Fibroblast of mammary gland (primary cell): Measurements from ENCODE around the gene RASGEF1B.

ENCODE experiments used
- DNase-seq: peaks from one replicate; pipeline ENCODE4 v3.0.0-alpha.2; 2010; ENCODE audit warnings: low read depth
- H3K4me3 ChIP-seq: 2 replicates; pipeline ENCODE4 v1.5.1; 2011; ENCODE audit warnings: low read depth, mild to moderate bottlenecking, low read length, moderate library complexity; ENCODE audit not compliant: control insufficient read depth
- TF ChIP-seq, protein P1 (sequence below): conservative IDR thresholded peaks from 2 replicates; pipeline ENCODE4 v1.5.1; 2011; ENCODE audit warnings: low read depth, low read length, inconsistent platforms; ENCODE audit not compliant: control insufficient read depth, insufficient read depth

RASGEF1B gene

DNA sequence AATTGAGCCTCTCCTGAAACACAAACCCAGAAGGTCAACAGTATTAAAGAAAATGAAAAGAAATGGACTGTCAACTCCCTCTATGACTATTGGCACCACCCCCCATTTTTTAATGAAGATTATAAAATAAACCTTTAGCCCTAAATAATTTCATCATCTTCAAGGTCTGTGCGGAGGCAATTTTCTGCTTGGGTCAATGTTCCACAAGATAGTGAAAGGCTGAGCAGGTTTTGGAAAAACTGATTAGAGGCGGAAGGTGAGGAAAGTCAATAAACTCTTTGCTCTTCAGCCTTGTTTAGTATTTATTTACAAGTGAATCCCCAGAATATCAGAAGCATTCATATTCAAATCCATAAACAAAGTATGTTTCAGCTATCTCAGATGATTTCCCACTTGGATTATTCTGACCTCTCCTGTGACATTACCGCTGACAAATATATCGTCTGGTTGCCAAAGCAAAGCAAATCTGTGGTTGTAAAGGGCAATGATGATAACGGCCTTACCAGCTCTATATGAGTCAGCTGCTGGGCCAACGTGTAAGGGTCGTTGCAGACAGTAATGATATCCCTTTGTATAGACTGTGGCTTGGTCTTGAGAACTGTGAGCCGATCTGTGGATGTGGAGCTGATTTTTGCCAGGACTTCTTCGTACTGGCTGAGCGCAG is 24.0 kb downstream of the RASGEF1B start:
- no peak overlapping the region for H3K4me3 ChIP-seq
- TF ChIP-seq, protein P1, sequence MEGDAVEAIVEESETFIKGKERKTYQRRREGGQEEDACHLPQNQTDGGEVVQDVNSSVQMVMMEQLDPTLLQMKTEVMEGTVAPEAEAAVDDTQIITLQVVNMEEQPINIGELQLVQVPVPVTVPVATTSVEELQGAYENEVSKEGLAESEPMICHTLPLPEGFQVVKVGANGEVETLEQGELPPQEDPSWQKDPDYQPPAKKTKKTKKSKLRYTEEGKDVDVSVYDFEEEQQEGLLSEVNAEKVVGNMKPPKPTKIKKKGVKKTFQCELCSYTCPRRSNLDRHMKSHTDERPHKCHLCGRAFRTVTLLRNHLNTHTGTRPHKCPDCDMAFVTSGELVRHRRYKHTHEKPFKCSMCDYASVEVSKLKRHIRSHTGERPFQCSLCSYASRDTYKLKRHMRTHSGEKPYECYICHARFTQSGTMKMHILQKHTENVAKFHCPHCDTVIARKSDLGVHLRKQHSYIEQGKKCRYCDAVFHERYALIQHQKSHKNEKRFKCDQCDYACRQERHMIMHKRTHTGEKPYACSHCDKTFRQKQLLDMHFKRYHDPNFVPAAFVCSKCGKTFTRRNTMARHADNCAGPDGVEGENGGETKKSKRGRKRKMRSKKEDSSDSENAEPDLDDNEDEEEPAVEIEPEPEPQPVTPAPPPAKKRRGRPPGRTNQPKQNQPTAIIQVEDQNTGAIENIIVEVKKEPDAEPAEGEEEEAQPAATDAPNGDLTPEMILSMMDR, result no peak
- DNase-seq, result no peak

GRCh38 chr4:81446634-81447033 is 25.1 kb downstream of the RASGEF1B start:
- TF ChIP-seq, protein P1, result no peak
- no peak for DNase-seq
- no peak overlapping the region for H3K4me3 ChIP-seq

GRCh38 chr4:81445196-81445595 is 26.5 kb downstream of the RASGEF1B start:
- H3K4me3 ChIP-seq, result no peak overlapping the region
- TF ChIP-seq, protein P1, result no peak

DNA sequence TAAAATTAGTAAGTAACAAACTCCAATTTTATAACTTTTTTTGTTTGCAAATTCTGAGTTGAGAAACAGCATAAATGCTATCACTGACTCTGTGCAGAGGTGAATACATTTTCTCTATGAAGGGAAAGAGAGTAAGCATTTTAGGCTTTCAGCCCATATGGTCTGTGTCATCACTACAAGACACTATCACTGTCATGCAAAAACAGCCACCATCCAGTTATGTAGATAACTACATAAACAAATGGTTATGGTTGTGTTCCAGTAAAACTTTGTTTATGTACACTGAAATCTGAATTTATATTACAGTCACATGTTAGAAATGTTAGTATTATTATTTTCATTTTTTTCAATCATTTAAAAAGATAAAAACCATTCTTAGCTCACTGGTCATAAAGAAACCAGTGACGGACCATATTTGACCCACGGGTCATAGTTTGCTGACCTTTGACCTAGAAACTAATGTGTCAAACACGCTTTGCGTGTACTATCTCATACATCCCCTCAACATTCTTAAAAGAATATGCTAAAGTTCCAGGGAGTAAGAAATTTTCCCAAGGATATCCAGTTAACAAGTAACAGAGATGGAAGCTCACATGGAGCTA is 29.1 kb downstream of the RASGEF1B start:
- TF ChIP-seq, protein P1, result no peak
- DNase-seq, result no peak
- no peak overlapping the region for H3K4me3 ChIP-seq

More at GRCh38 chr4:81445196-81445595, 26.5 kb downstream of the RASGEF1B start:
- no peak for DNase-seq

DNA sequence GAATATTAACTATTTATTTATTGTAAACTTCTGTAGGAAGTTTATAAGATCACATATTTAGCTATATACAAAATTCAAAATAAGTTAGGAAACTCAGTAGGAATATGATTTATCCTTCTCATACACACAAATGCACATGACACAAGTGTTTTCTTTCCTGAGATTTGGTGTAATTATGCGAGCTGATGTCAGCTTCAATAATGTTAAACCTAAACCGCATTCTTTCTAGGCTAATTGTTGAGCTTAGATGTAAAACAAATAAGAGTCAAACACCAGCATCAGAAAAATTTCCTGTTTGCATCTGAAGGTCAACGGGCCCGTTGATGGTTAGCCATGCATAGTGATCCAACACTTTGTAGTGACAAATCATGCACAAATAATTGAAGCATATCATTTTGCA is 30.8 kb downstream of the RASGEF1B start:
- no peak overlapping the region for H3K4me3 ChIP-seq
- DNase-seq, result no peak
- TF ChIP-seq, protein P1, result no peak

DNA sequence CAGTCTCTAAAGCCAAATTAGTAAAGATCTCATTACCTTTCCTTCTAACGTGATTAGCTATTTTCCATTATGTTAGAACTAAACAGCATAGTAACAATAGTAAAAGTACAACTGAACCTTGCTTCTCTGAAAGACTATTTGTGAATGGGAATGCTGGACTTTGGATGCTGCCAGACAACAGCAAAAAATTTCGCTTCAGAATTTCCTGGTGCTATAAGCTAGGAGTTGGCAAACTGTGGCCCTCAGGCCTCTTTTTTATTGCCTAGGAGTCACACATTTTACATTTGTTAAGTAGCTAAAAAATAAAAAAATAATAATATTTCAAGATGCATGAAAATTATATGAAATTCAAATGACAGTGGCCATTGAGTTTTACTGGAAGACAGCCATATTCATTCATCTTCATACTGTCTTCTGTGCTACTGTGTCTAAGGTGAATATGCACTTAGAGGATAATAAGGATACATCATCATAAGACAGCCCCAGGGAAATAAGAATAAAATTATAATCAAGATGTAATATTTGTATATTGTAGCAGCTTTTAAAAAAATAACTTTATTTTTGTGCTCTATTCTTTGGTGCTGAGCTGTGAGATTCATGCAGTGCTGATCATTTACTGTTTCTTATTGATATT is 34.6 kb downstream of the RASGEF1B start:
- no peak overlapping the region for H3K4me3 ChIP-seq
- no peak for DNase-seq
- TF ChIP-seq, protein P1, result no peak
